ENCODE results near the gene SUDS3.

The SUDS3 gene

GRCh38 chr12:118357257-118358007, 18.9 kb upstream of the SUDS3 start:
- peak; percentile 89 for DNase-seq

DNA sequence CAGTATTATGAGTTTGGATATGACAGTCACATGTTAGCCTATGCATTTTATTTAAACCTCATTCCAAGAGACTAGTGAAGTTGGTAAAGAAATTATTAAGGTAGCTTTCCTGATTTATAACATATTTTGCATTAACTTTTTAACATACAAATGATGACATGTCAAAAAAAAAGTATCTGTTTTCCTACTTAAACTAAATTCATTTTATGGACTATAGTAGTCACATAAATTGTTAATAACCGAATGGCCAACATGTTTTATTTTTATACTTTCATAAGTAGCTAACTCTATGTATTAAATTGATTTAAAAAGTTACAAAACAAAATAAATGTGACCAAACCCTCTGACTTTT, 18.4 kb upstream of the SUDS3 start:
- DNase-seq, result no peak

- DNase-seq, result no peak
These were observed 17.5 kb upstream of the SUDS3 start for GRCh38 chr12:118358612-118359540.

- no peak for DNase-seq
These were observed 16.8 kb upstream of the SUDS3 start for GRCh38 chr12:118359541-118359915.

- no peak for DNase-seq
These were observed 15.3 kb upstream of the SUDS3 start for GRCh38 chr12:118361092-118361404.

- no peak for DNase-seq
These were observed 14.5 kb upstream of the SUDS3 start for GRCh38 chr12:118361889-118362288.

GRCh38 chr12:118368821-118369220, 7.5 kb upstream of the SUDS3 start:
- no peak for DNase-seq

DNA sequence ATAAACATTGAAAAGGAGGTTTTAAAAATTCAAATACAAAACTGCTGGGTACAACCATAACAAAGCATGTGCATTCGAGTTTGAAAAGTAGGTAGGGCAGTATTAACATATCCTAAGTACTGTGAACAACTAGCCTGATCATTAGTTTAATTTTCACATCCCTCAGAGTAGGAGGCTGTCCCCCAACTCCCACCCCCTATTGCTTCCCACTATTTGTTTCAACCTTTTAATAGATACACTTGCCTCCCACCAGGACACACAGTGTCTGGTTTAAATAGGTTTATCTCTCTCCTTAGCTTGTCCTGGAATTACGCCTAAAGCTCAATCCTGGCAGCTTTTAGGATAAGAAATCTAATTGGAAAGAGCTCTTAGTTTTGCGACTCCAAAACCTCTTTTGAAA, 5.8 kb upstream of the SUDS3 start:
- DNase-seq, result no peak

DNA sequence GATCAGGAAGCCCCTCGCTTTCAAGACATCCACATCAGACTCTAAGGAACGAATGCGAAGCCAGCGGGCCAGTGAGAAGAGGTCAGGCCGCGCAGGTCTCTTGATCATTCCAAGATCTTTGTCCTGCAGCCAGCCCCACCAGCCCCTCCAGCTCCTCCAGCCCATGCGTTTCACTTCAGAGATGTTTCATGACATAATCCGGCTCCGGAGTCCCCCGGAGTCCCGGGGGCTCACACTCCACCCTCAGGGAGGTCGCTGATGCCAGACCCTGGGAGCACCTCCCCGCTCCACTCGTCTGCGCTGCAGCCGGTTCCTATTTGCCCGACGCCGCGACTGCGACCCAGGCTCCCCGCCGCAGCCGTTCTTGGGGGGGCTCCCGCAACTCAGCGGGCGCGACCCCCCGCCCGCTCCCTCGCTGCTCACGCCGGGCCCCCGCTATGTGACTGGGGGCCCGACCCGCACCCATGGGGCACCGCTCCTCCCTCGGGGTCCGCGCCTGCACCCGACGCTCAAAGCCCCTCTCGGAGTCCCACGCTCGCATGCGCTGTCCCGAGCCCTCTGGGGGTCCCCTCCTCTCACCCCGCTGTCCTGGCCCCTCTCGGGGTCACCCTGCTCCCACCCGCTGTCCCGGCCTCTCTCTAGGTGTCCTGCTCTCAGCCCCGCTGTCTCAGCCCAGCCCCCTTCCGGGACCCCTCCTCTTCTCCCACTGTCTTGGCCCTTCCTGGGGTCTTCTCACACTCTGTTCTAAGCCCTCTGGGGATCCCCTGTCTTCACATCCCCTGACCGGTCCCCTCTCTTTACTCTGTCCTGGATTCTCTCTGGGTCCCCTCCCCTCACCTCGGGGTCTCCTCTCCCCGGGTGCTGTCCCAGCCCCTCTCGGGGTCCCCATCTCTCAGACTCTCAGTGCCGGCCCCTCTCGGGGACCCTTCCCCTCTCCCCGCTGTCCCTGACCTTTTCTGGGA, 4.8 kb upstream of the SUDS3 start:
- DNase-seq, result peak; percentile 28

DNA sequence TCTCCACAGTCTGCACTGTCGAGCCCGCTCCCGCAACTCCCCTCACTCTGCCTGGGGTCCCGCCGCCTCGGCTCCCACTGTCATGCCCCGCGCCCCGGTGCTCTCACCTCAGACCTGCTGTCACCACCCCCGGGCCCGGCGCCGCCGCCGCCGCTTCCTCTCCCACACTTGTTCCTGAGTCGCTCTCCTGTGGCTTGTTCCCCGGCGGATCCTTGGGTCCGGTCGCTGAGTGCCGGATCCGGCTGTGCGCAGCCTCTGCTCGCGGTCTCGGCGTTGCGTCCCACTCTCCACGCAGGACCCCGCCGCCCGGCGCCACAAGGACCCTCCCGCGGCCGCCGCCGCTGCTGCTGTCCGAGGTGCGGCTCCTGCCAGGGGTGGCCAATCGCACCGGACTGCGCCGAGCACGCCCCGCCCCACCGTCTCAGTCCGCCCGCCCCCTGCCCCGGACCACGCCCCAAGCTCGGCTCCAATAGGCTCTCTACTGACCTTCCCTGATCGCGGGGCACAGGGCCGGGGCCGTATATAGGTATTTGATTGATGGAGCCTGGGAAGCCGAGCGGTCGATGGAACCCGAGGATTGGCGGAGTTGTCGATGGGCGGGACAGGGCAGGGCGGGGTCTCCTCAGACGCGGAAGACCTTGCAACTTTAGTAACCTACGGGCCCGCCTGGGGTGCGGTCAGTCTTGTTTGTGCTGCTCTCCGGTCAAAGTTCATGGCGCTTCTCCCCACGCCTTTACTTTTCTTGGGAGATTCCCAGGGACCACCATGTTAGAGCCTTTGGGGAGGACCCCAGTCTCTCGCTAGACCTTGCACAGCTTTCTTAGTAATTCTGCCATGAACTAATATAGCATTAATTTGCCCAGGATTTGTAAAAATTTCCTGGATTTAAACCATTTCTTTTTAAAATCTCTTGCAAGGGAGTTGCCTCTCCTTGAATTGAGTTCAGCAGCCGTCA, 3.5 kb upstream of the SUDS3 start, which contains the start of gene TAOK3:
TAOK3 (minus strand) TSS at position 367 of the 955 bp plus-strand sequence. CDS start 117,340 bp downstream, outside the sequence.
- DNase-seq, result peak; percentile 98

GRCh38 chr12:118373616-118374015, 2.7 kb upstream of the SUDS3 start:
- DNase-seq, result no peak

DNA sequence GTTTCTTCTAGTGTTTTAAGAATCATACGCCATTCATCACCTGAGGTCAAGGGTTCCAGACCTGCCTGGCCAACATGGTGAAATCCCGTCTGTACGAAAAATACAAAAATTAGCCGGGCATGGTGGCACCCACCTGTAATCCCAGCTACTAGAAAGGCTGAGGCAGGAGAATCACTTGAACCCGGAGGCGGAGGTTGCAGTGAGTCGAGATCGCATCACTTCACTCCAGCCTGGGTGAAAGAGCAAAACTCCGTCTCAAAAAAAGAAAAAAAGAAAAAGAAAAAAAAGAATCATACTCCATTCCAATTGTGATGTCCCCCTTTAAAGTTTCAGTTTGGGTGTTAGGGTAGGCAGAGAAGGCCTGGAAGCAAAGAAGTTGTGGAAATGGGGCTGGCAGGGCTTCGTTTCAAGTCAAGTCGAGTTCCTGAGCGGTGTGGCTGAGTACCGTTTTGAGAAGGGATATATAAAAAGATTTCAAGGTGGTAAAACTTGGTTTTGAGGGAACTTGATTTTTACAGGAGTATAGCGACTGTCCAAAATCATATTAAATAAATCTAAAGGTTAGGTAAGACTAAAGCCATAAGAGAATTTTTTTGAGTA, 2.1 kb upstream of the SUDS3 start:
- DNase-seq, result no peak

DNA sequence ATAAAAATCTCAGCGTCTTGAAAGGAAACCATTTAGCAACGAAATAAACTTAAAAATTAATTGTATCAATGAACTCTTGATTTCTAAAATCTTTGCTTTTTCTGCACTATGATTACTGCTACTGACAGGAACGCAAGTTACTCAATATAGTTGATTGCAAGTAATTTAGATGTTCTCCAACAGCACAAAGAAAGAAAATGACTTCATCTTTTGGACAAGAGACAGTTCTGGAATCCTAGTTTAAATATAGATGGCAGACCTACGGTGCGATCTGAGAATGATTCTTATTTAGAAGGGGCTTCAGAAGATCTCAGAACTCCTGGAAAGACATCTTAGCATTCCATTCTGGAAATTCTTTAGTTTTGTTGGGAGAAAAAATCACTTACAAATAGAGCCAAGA, 1.4 kb upstream of the SUDS3 start:
- DNase-seq, result no peak

- no peak for DNase-seq
These were observed 1.0 kb upstream of the SUDS3 start for GRCh38 chr12:118375348-118375747.

DNA sequence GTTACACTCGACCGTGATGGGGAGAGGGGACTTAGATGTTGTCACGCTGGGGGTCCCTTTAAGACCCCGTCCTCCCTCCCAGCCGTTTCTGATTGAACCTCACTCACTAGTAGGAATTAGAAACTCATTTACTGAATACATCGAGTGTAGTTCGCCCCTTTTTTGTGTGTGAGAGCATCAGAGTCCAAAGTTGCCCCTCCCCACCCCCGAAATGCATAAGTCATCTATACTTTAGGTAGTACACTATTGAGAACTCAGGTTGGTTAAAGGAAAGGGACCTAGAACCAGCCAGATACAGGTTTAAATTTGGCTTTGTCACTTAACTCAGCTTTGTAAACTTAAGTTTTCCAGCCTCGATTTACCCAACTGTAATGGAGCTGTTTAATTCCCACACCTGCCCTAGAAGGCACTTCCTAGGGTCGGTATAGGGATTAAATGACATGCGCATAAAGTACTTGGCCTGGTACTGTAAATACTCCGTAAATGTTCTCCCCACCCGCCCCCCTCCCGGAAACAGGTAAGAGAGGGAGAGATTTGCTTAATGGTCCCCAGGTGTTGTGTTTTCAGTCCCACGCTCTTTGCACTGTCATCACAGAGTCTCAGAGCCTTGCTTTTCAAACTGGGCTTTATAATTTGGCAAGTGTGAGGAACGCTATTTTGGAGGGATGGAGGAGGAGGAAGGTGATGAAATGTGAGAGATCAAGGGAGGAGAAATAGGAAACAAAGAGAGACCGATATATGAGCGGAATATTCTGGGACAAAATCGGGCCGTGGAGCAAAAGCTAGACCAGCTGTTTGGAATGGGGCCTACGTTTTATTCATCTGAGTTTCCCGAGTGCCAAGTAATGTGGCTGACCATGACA, 897 bp downstream of the SUDS3 start:
- DNase-seq, result peak; percentile 53

GRCh38 chr12:118377884-118378470, 1.6 kb downstream of the SUDS3 start:
- DNase-seq, result peak; percentile 67

DNA sequence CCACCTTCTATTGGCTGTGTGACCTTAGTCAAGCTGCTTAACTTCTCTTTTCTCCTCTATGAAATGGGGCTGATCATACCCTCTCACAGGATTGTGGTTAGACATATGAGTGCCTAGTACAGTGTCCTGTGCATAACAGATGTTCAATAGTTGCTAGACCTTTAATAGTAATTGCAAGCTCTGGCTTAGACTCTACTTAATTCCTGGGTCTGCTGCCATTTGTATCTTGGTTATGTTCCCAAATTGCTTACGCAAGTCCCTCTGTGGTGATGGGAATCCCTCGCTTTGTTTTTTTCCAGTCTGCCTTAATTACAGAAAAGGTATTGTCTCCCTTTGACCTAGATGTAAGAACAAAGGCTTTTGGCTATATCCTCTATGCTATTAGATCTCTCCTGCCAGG, 15.1 kb downstream of the SUDS3 start:
- DNase-seq, result no peak

- DNase-seq, result no peak
These were observed 15.5 kb downstream of the SUDS3 start for GRCh38 chr12:118391836-118392235.

GRCh38 chr12:118397708-118398440, 21.5 kb downstream of the SUDS3 start:
- no peak for DNase-seq

All from RPMI8226 (cell line).